Parathyroid adenoma (tissue), 2 donors: Measurements from ENCODE around the gene BRIX1.

ENCODE experiments used
- H2AFZ ChIP-seq: fragments of 300-600 bp; sonication (generic); one replicate; pipeline ENCODE4 v1.7.0; 2017; ENCODE audit warnings: antibody characterized with exemption, mild to moderate bottlenecking
- H3K27ac ChIP-seq: fragments of 300-600 bp; sonication (generic); one replicate; pipeline ENCODE4 v1.7.0; 2017
- H3K27me3 ChIP-seq: fragments of 300-600 bp; sonication (generic); one replicate; pipeline ENCODE4 v1.7.0; 2017; ENCODE audit warnings: low read length; ENCODE audit not compliant: control insufficient read depth, insufficient read depth
- H3K36me3 ChIP-seq: fragments of 300-600 bp; sonication (generic); one replicate; pipeline ENCODE4 v1.7.0; 2017; ENCODE audit warnings: low read length; ENCODE audit not compliant: control insufficient read depth, insufficient read depth
- H3K4me1 ChIP-seq: fragments of 300-600 bp; sonication (generic); one replicate; pipeline ENCODE4 v1.7.0; 2017; ENCODE audit warnings: control low read depth
- H3K4me2 ChIP-seq: fragments of 300-600 bp; sonication (generic); one replicate; pipeline ENCODE4 v1.7.0; 2017; ENCODE audit warnings: low read length
- H3K4me3 ChIP-seq: fragments of 300-600 bp; sonication (generic); one replicate; pipeline ENCODE4 v1.7.0; 2017; ENCODE audit warnings: low read depth, low read length
- H3K79me2 ChIP-seq: fragments of 300-600 bp; sonication (generic); one replicate; pipeline ENCODE4 v1.7.0; 2017; ENCODE audit warnings: control low read depth
- H3K9ac ChIP-seq: fragments of 300-600 bp; sonication (generic); one replicate; pipeline ENCODE4 v1.7.0; 2017; ENCODE audit warnings: mild to moderate bottlenecking
- H3K9me3 ChIP-seq: fragments of 300-600 bp; sonication (generic); one replicate; pipeline ENCODE4 v1.7.0; 2017; ENCODE audit warnings: low read length; ENCODE audit not compliant: control insufficient read depth
- CTCF ChIP-seq: fragments of 300-600 bp; sonication (generic); IDR thresholded peaks from one replicate; pipeline ENCODE4 v1.7.0; 2017; ENCODE audit warnings: antibody characterized with exemption, mild to moderate bottlenecking
- donor health status: primary hyperparathyroidism.

Gene BRIX1

GRCh38 chr5:34926318-34926888 lies 10.9 kb downstream of the BRIX1 start:
- Histone ChIP-seq H3K4me2 (no peak overlapping the region), H3K27ac (no peak overlapping the region), H3K27me3 (no peaks in the 10 kb centered on the region), H3K36me3 (no peaks in the 10 kb centered on the region), H3K4me1 (peaks cover 9% of the 10 kb centered on the region), H3K4me3 (no peak overlapping the region), H2AFZ (no peak overlapping the region), H3K79me2 (peaks cover 6% of the 10 kb centered on the region), H3K9ac (no peak overlapping the region), H3K9me3 (no peaks in the 10 kb centered on the region)
- TF ChIP-seq CTCF = no peak

- Histone ChIP-seq H3K4me3 (no peak overlapping the region), H2AFZ (no peak overlapping the region), H3K36me3 (no peaks in the 10 kb centered on the region), H3K27me3 (no peaks in the 10 kb centered on the region), H3K4me2 (no peak overlapping the region), H3K9ac (no peak overlapping the region), H3K27ac (no peak overlapping the region), H3K79me2 (peaks cover 20% of the 10 kb centered on the region), H3K9me3 (no peaks in the 10 kb centered on the region), H3K4me1 (peaks cover 11% of the 10 kb centered on the region)
- no peak for TF ChIP-seq CTCF
These were observed 12.3 kb downstream of the BRIX1 start for GRCh38 chr5:34927785-34928184.

- H3K4me2 ChIP-seq = no peak overlapping the region
- TF ChIP-seq CTCF = no peak
- H3K9me3 ChIP-seq = no peaks in the 10 kb centered on the region
- no peak overlapping the region for H2AFZ ChIP-seq
- H3K9ac ChIP-seq = no peak overlapping the region
- no peaks in the 10 kb centered on the region for H3K36me3 ChIP-seq
- H3K4me3 ChIP-seq = no peak overlapping the region
- peaks cover 11% of the 10 kb centered on the region for H3K4me1 ChIP-seq
- no peak overlapping the region for H3K27ac ChIP-seq
- H3K27me3 ChIP-seq = no peaks in the 10 kb centered on the region
- peaks cover 22% of the 10 kb centered on the region for H3K79me2 ChIP-seq
These were observed 12.8 kb downstream of the BRIX1 start for GRCh38 chr5:34928267-34928666.

GRCh38 chr5:34929134-34929719 lies 13.7 kb downstream of the BRIX1 start, which contains the start of gene DNAJC21:
Gene DNAJC21, plus strand, starts transcription at chr5:34929559. Its CDS starts 261 bp downstream, at chr5:34929820.
- H3K4me1 ChIP-seq = peaks cover 11% of the 10 kb centered on the region
- no peak for TF ChIP-seq CTCF
- H3K4me2 ChIP-seq = peak within 1 kb of the TSS; percentile 64

More at GRCh38 chr5:34929134-34929719, 13.7 kb downstream of the BRIX1 start, which contains the start of gene DNAJC21:
- H3K9ac ChIP-seq = peak within 1 kb of the TSS; percentile 57
- peaks cover 28% of the 10 kb centered on the region for H3K79me2 ChIP-seq
- no peaks in the 10 kb centered on the region for H3K9me3 ChIP-seq
- H3K4me3 ChIP-seq = peak within 1 kb of the TSS; percentile 84
- H3K27ac ChIP-seq = peak within 1 kb of the TSS; percentile 90
- no peaks in the 10 kb centered on the region for H3K27me3 ChIP-seq
- no peaks in the 10 kb centered on the region for H3K36me3 ChIP-seq
- H2AFZ ChIP-seq = peak within 1 kb of the TSS; percentile 92
